ENCODE results near the gene GAST.

GRCh38 chr17:41691031-41691777 is 20.9 kb upstream of the GAST start:
- TF ChIP-seq CTCF (IDR thresholded peaks at IDR 0.05) (no peak), POLR2A (IDR thresholded peaks at IDR 0.05) (no peak)
